ENCODE data around the gene FUBP3. TPM values are rescaled to one million over a fixed set of nuclear protein-coding genes. Genes with fewer than 3 reads are reported as not detected.

The FUBP3 gene
- total RNA-seq, 1 experiment from 2014 or later: 78.6 TPM

- no peak overlapping the region for H3K18ac ChIP-seq (ENCODE audit: insufficient read length, low read depth, low read length)
- peaks cover 12% of the 10 kb centered on the region for H3K23me2 ChIP-seq (ENCODE audit: insufficient read length, low read depth, low read length, poor library complexity, severe bottlenecking)
- no peak overlapping the region for H2BK15ac ChIP-seq (ENCODE audit: low read depth, low read length)
- Mint-ChIP-seq H3K27me3 (ENCODE audit: low read depth) (peaks cover 5% of the 10 kb centered on the region), H3K36me3 (ENCODE audit: insufficient read depth in 1 of 3, low read depth in 3 of 3) (peaks cover 0 to 24% (median 16%) of the 10 kb centered on the region in 3 experiments; a peak in 6 of 7 replicates), H3K27ac (no peak overlapping the region; a peak in 1 of 7 replicates), H3K4me1 (peaks cover 12 to 18% of the 10 kb centered on the region in 2 experiments), H3K4me3 (no peak overlapping the region), H3K9me3 (no peaks in the 10 kb centered on the region)
- peaks cover 20% of the 10 kb centered on the region; the same call in 1 of the 2 replicates for H3K79me2 ChIP-seq (ENCODE audit: insufficient read depth, low read length)
- H2BK5ac ChIP-seq (ENCODE audit: insufficient read length, low read length): no peak overlapping the region
- no peaks in the 10 kb centered on the region for H3K27me3 ChIP-seq (ENCODE audit: insufficient read depth, low read length)
- H3K79me1 ChIP-seq (ENCODE audit: insufficient read depth, low read depth, low read length, poor library complexity, severe bottlenecking): peaks cover 8% of the 10 kb centered on the region
- H3K9ac ChIP-seq (ENCODE audit: extremely low read depth, insufficient read length, low read length): no peak overlapping the region
- H3K27ac ChIP-seq (ENCODE audit: insufficient read length, low read depth, low read length): no peak overlapping the region
- H3T11ph ChIP-seq (ENCODE audit: low read length): no peak overlapping the region
- H4K20me1 ChIP-seq (ENCODE audit: control insufficient read depth, insufficient read depth, insufficient read length): no peaks in the 10 kb centered on the region
- no peak overlapping the region for H3K4ac ChIP-seq (ENCODE audit: low read depth, low read length)
- H2BK20ac ChIP-seq (ENCODE audit: low read depth, low read length, poor library complexity, severe bottlenecking): no peak overlapping the region
- TF ChIP-seq CTCF (conservative IDR thresholded peaks at IDR 0.05): no peak
- no peak overlapping the region for H3K56ac ChIP-seq (ENCODE audit: insufficient read length, low read depth, low read length)
- no peak for DNase-seq
- no peak overlapping the region for H4K91ac ChIP-seq (ENCODE audit: insufficient read length, low read depth, low read length)
- no peak overlapping the region for H2AFZ ChIP-seq (ENCODE audit: low read length)
- no peak overlapping the region for H2BK12ac ChIP-seq (ENCODE audit: insufficient read length, low read depth, low read length)
- no peaks in the 10 kb centered on the region for H3K9me3 ChIP-seq (ENCODE audit: control insufficient read depth, low read depth, low read length)
- H2BK120ac ChIP-seq (ENCODE audit: low read depth, low read length, poor library complexity, severe bottlenecking): no peak overlapping the region
- H3K4me1 ChIP-seq (ENCODE audit: insufficient read depth, low read length): no peaks in the 10 kb centered on the region
- H2AK5ac ChIP-seq (ENCODE audit: insufficient read length, low read length): no peak overlapping the region
- no peak overlapping the region for H4K8ac ChIP-seq (replicated peaks; ENCODE audit: insufficient read length, low read depth, low read length)
- no peak overlapping the region for H3K4me2 ChIP-seq (ENCODE audit: insufficient read depth, insufficient read length, low read length)
- H4K5ac ChIP-seq (ENCODE audit: insufficient read length, low read depth, low read length): no peak overlapping the region
- no CpG with 5 or more reads among the region's 3 CpGs for WGBS (ENCODE audit: extremely low coverage, insufficient read length, low lambda C conversion rate)
- H3K14ac ChIP-seq (ENCODE audit: insufficient read depth, low read length): no peak overlapping the region
- H3K23ac ChIP-seq (ENCODE audit: insufficient read length, low read depth, low read length): no peak overlapping the region
These were observed 2.4 kb downstream of the FUBP3 start for GRCh38 chr9:130581766-130582165.

Measured in H9 (cell line).